GM23338 (cell line): ENCODE measurements around the gene C1orf21. TPM values are rescaled to one million over a fixed set of nuclear protein-coding genes. Genes with fewer than 3 reads are reported as not detected.

ENCODE experiments used
- ATAC-seq: fragments of 200-7000 bp; cut with Tn5 transposase; 3 replicates; pipeline ENCODE4 v1.9.1; 2020
- DNase-seq: peaks from one replicate; pipeline ENCODE4 v3.0.0-alpha.2; 2015; ENCODE audit warnings: low spot score
- H2AFZ ChIP-seq: fragments of 200-600 bp; sonication (generic); 2 replicates; pipeline ENCODE4 v1.8.0; 2016; ENCODE audit warnings: antibody characterized with exemption, mild to moderate bottlenecking, moderate library complexity
- H3F3A ChIP-seq: fragments of 200-600 bp; sonication (generic); replicated peaks from 2 replicates; pipeline ENCODE4 v1.8.0; 2017; ENCODE audit warnings: antibody characterized with exemption, mixed run types, low read depth
- H3K27ac ChIP-seq: fragments of 200-600 bp; sonication (generic); 2 replicates; pipeline ENCODE4 v1.6.1; 2016; ENCODE audit warnings: low read depth
- H3K27me3 ChIP-seq: fragments of 200-600 bp; sonication (generic); 2 replicates; pipeline ENCODE4 v1.8.0; 2016; ENCODE audit warnings: mild to moderate bottlenecking, mixed run types, moderate library complexity; ENCODE audit not compliant: insufficient read depth
- H3K36me3 ChIP-seq: fragments of 200-600 bp; sonication (generic); 2 replicates; pipeline ENCODE4 v1.8.0; 2016; ENCODE audit warnings: mild to moderate bottlenecking; ENCODE audit not compliant: insufficient read depth
- H3K4me1 ChIP-seq: fragments of 200-600 bp; sonication (generic); 2 replicates; pipeline ENCODE4 v1.8.0; 2016; ENCODE audit warnings: mild to moderate bottlenecking, moderate library complexity; ENCODE audit not compliant: insufficient read depth
- H3K4me2 ChIP-seq: fragments of 200-600 bp; sonication (generic); 2 replicates; pipeline ENCODE4 v1.7.1; 2017; ENCODE audit warnings: mixed run types
- H3K4me3 ChIP-seq: fragments of 200-600 bp; sonication (generic); 2 replicates; pipeline ENCODE4 v1.6.1; 2016; ENCODE audit warnings: mixed run types
- H3K79me2 ChIP-seq: fragments of 200-600 bp; sonication (generic); replicated peaks from 2 replicates; pipeline ENCODE4 v1.8.0; 2017; ENCODE audit warnings: mild to moderate bottlenecking; ENCODE audit not compliant: insufficient read depth
- H3K9me2 ChIP-seq: fragments of 200-600 bp; sonication (generic); 2 replicates; pipeline ENCODE4 v1.8.0; 2017; ENCODE audit not compliant: insufficient read depth
- H4K20me1 ChIP-seq: fragments of 200-600 bp; sonication (generic); replicated peaks from 2 replicates; pipeline ENCODE4 v1.8.0; 2017; ENCODE audit warnings: mild to moderate bottlenecking; ENCODE audit not compliant: insufficient read depth
- H3K27ac Mint-ChIP-seq: 2 replicates; pipeline ENCODE4 v1.8.0; 2020; ENCODE audit warnings: inconsistent platforms, mild to moderate bottlenecking, moderate library complexity, mixed read lengths
- H3K27me3 Mint-ChIP-seq: 3 replicates; pipeline ENCODE4 v1.8.0; 2022; ENCODE audit warnings: low read depth, mild to moderate bottlenecking, moderate library complexity, mixed read lengths, inconsistent platforms; ENCODE audit not compliant: insufficient read depth, poor library complexity
- H3K36me3 Mint-ChIP-seq: 3 replicates; pipeline ENCODE4 v1.8.0; 2021; ENCODE audit warnings: low read depth, mild to moderate bottlenecking, inconsistent platforms, moderate library complexity, mixed read lengths
- H3K4me1 Mint-ChIP-seq: 3 replicates; pipeline ENCODE4 v1.8.0; 2020; ENCODE audit warnings: mild to moderate bottlenecking, inconsistent platforms, mixed read lengths
- H3K4me3 Mint-ChIP-seq: 3 replicates; pipeline ENCODE4 v1.8.0; 2021; ENCODE audit warnings: moderate library complexity, mild to moderate bottlenecking, inconsistent platforms, mixed read lengths
- H3K9me3 Mint-ChIP-seq: 3 replicates; pipeline ENCODE4 v1.8.0; 2020; ENCODE audit warnings: moderate library complexity, mild to moderate bottlenecking, inconsistent platforms, mixed read lengths
- CREB1 ChIP-seq: fragments of 250-450 bp; sonication (Bioruptor Pico); IDR thresholded peaks from 2 replicates; pipeline ENCODE4 v1.5.0; 2020; ENCODE audit warnings: low read depth, mild to moderate bottlenecking, moderate library complexity
- EZH2 ChIP-seq: fragments of 200-600 bp; sonication (generic); IDR thresholded peaks from one replicate; pipeline ENCODE4 v1.8.0; 2017; ENCODE audit warnings: antibody characterized with exemption, mild to moderate bottlenecking, low read depth; ENCODE audit not compliant: unreplicated experiment
- EZH2phosphoT487 ChIP-seq: fragments of 200-600 bp; sonication (generic); IDR thresholded peaks from one replicate; pipeline ENCODE4 v1.8.1; 2018; ENCODE audit warnings: antibody characterized with exemption; ENCODE audit not compliant: unreplicated experiment
- JUNB ChIP-seq: IDR thresholded peaks from one replicate; pipeline ENCODE4 v1.6.1; 2016; ENCODE audit warnings: antibody characterized with exemption; ENCODE audit not compliant: unreplicated experiment
- NANOG ChIP-seq: IDR thresholded peaks from 2 replicates; pipeline ENCODE4 v1.6.1; 2016; ENCODE audit warnings: antibody characterized with exemption, borderline replicate concordance
- POLR2AphosphoS5 ChIP-seq: IDR thresholded peaks from 2 replicates; pipeline ENCODE4 v1.6.1; 2016; ENCODE audit warnings: antibody characterized with exemption, low read depth
- STAT1 ChIP-seq: IDR thresholded peaks from one replicate; pipeline ENCODE4 v1.6.1; 2016; ENCODE audit warnings: antibody characterized with exemption; ENCODE audit not compliant: unreplicated experiment
- ZNF114 ChIP-seq: fragments of 250-450 bp; sonication (Bioruptor Pico); IDR thresholded peaks from 2 replicates; pipeline ENCODE4 v1.5.0; 2020; ENCODE audit warnings: mild to moderate bottlenecking, moderate library complexity
- ZNF331 ChIP-seq: fragments of 250-450 bp; sonication (Bioruptor Pico); IDR thresholded peaks from 2 replicates; pipeline ENCODE4 v1.5.0; 2020; ENCODE audit warnings: low read depth, mild to moderate bottlenecking, moderate library complexity
- polyA plus RNA-seq: library from polyadenylated mRNA; unstranded; fragments of >200 nt; fragmentation: Nextera tagmentation; extraction: Ambion mirVana; gene quantifications from 2 replicates; pipeline ENCODE4 v1.2.1, GENCODE V29; 2016
- total RNA-seq: library from RNA; depleted of rRNA; stranded (reverse); fragments of >200 nt; shearing (Covaris generic); gene quantifications from 2 replicates; pipeline ENCODE4 v1.2.3, GENCODE V29; 2014
- TF ChIP-seq, protein P1 (sequence below): IDR thresholded peaks from 2 replicates; pipeline ENCODE4 v1.6.1; 2016; ENCODE audit warnings: antibody characterized with exemption
- TF ChIP-seq, protein P2 (sequence below): IDR thresholded peaks from one replicate; pipeline ENCODE4 v1.6.1; 2018; ENCODE audit warnings: antibody characterized with exemption; ENCODE audit not compliant: unreplicated experiment
- TF ChIP-seq, protein P3 (sequence below), 2 experiments: fragments of 200-600 bp in 1 of 2; sonication (generic) in 1 of 2; conservative IDR thresholded peaks; 2 replicates each; pipeline versions ENCODE4 v1.5.1 to v1.6.1; 2016 to 2017; ENCODE audit warnings: antibody characterized with exemption in 2 of 2, low read depth in 2 of 2, mild to moderate bottlenecking in 2 of 2, moderate library complexity in 1 of 2
- TF ChIP-seq, protein P4 (sequence below): fragments of 250-450 bp; sonication (Bioruptor Pico); IDR thresholded peaks from 2 replicates; pipeline ENCODE4 v1.5.0; 2020; ENCODE audit warnings: mild to moderate bottlenecking, moderate library complexity

Gene C1orf21
- total and polyA plus RNA-seq, 2 experiments from 2014 or later = 28.0 to 40.4 TPM

DNA sequence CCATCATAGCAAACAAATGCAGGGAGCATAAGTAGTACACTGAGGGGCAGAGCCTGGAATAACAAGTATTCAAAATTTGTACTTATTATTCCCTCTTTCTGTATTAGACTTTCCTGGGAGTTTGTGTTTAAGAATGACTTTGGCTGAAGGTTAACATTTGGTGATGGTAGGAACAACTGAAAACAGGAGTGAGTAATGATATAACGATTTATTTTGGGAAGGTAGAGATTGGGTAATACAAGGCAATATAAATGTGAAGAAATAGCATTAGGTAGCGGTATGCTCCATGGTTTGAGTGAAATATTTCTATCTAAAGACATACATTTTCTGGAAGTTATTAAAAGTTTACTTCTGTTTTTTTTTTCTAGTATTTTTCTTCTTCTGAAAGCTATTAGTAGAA lies 18.5 kb upstream of the C1orf21 start:
- TF ChIP-seq, protein P1, sequence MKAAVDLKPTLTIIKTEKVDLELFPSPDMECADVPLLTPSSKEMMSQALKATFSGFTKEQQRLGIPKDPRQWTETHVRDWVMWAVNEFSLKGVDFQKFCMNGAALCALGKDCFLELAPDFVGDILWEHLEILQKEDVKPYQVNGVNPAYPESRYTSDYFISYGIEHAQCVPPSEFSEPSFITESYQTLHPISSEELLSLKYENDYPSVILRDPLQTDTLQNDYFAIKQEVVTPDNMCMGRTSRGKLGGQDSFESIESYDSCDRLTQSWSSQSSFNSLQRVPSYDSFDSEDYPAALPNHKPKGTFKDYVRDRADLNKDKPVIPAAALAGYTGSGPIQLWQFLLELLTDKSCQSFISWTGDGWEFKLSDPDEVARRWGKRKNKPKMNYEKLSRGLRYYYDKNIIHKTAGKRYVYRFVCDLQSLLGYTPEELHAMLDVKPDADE = no peak
- TF ChIP-seq JUNB = no peak
- TF ChIP-seq, protein P2, sequence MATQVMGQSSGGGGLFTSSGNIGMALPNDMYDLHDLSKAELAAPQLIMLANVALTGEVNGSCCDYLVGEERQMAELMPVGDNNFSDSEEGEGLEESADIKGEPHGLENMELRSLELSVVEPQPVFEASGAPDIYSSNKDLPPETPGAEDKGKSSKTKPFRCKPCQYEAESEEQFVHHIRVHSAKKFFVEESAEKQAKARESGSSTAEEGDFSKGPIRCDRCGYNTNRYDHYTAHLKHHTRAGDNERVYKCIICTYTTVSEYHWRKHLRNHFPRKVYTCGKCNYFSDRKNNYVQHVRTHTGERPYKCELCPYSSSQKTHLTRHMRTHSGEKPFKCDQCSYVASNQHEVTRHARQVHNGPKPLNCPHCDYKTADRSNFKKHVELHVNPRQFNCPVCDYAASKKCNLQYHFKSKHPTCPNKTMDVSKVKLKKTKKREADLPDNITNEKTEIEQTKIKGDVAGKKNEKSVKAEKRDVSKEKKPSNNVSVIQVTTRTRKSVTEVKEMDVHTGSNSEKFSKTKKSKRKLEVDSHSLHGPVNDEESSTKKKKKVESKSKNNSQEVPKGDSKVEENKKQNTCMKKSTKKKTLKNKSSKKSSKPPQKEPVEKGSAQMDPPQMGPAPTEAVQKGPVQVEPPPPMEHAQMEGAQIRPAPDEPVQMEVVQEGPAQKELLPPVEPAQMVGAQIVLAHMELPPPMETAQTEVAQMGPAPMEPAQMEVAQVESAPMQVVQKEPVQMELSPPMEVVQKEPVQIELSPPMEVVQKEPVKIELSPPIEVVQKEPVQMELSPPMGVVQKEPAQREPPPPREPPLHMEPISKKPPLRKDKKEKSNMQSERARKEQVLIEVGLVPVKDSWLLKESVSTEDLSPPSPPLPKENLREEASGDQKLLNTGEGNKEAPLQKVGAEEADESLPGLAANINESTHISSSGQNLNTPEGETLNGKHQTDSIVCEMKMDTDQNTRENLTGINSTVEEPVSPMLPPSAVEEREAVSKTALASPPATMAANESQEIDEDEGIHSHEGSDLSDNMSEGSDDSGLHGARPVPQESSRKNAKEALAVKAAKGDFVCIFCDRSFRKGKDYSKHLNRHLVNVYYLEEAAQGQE = no peak
- no peak for TF ChIP-seq CREB1 (CRISPR knock-in tag)
- no peak for TF ChIP-seq ZNF114
- TF ChIP-seq ZNF331 (CRISPR knock-in tag) = no peak
- TF ChIP-seq, protein P3, sequence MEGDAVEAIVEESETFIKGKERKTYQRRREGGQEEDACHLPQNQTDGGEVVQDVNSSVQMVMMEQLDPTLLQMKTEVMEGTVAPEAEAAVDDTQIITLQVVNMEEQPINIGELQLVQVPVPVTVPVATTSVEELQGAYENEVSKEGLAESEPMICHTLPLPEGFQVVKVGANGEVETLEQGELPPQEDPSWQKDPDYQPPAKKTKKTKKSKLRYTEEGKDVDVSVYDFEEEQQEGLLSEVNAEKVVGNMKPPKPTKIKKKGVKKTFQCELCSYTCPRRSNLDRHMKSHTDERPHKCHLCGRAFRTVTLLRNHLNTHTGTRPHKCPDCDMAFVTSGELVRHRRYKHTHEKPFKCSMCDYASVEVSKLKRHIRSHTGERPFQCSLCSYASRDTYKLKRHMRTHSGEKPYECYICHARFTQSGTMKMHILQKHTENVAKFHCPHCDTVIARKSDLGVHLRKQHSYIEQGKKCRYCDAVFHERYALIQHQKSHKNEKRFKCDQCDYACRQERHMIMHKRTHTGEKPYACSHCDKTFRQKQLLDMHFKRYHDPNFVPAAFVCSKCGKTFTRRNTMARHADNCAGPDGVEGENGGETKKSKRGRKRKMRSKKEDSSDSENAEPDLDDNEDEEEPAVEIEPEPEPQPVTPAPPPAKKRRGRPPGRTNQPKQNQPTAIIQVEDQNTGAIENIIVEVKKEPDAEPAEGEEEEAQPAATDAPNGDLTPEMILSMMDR (conservative IDR thresholded peaks at IDR 0.05; ENCODE audit: low read depth in 2 of 2) = no peak
- no peak for TF ChIP-seq NANOG
- TF ChIP-seq EZH2phosphoT487 = no peak
- no peak for TF ChIP-seq POLR2AphosphoS5
- no peak for TF ChIP-seq EZH2
- TF ChIP-seq STAT1 = no peak
- TF ChIP-seq, protein P4, sequence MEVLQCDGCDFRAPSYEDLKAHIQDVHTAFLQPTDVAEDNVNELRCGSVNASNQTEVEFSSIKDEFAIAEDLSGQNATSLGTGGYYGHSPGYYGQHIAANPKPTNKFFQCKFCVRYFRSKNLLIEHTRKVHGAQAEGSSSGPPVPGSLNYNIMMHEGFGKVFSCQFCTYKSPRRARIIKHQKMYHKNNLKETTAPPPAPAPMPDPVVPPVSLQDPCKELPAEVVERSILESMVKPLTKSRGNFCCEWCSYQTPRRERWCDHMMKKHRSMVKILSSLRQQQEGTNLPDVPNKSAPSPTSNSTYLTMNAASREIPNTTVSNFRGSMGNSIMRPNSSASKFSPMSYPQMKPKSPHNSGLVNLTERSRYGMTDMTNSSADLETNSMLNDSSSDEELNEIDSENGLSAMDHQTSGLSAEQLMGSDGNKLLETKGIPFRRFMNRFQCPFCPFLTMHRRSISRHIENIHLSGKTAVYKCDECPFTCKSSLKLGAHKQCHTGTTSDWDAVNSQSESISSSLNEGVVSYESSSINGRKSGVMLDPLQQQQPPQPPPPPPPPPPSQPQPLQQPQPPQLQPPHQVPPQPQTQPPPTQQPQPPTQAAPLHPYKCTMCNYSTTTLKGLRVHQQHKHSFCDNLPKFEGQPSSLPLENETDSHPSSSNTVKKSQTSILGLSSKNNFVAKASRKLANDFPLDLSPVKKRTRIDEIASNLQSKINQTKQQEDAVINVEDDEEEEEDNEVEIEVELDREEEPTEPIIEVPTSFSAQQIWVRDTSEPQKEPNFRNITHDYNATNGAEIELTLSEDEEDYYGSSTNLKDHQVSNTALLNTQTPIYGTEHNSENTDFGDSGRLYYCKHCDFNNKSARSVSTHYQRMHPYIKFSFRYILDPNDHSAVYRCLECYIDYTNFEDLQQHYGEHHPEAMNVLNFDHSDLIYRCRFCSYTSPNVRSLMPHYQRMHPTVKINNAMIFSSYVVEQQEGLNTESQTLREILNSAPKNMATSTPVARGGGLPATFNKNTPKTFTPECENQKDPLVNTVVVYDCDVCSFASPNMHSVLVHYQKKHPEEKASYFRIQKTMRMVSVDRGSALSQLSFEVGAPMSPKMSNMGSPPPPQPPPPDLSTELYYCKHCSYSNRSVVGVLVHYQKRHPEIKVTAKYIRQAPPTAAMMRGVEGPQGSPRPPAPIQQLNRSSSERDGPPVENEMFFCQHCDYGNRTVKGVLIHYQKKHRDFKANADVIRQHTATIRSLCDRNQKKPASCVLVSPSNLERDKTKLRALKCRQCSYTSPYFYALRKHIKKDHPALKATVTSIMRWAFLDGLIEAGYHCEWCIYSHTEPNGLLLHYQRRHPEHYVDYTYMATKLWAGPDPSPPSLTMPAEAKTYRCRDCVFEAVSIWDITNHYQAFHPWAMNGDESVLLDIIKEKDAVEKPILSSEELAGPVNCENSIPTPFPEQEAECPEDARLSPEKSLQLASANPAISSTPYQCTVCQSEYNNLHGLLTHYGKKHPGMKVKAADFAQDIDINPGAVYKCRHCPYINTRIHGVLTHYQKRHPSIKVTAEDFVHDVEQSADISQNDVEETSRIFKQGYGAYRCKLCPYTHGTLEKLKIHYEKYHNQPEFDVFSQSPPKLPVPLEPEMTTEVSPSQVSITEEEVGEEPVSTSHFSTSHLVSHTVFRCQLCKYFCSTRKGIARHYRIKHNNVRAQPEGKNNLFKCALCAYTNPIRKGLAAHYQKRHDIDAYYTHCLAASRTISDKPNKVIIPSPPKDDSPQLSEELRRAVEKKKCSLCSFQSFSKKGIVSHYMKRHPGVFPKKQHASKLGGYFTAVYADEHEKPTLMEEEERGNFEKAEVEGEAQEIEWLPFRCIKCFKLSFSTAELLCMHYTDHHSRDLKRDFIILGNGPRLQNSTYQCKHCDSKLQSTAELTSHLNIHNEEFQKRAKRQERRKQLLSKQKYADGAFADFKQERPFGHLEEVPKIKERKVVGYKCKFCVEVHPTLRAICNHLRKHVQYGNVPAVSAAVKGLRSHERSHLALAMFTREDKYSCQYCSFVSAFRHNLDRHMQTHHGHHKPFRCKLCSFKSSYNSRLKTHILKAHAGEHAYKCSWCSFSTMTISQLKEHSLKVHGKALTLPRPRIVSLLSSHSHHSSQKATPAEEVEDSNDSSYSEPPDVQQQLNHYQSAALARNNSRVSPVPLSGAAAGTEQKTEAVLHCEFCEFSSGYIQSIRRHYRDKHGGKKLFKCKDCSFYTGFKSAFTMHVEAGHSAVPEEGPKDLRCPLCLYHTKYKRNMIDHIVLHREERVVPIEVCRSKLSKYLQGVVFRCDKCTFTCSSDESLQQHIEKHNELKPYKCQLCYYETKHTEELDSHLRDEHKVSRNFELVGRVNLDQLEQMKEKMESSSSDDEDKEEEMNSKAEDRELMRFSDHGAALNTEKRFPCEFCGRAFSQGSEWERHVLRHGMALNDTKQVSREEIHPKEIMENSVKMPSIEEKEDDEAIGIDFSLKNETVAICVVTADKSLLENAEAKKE (CRISPR knock-in tag) = no peak

More for the DNA sequence above, 18.5 kb upstream of the C1orf21 start:
- H2AFZ ChIP-seq = no peak overlapping the region
- H3K79me2 ChIP-seq = no peaks in the 10 kb centered on the region
- no peak overlapping the region for H3K4me3 ChIP-seq
- no peak overlapping the region for H3K27ac ChIP-seq
- Mint-ChIP-seq H3K9me3 (no peaks in the 10 kb centered on the region), H3K4me1 (no peaks in the 10 kb centered on the region; the same call in 2 of the 3 replicates), H3K27ac (no peak overlapping the region), H3K27me3 (no peaks in the 10 kb centered on the region), H3K4me3 (no peak overlapping the region), H3K36me3 (no peaks in the 10 kb centered on the region)
- H3K4me2 ChIP-seq = no peak overlapping the region
- no peaks in the 10 kb centered on the region for H3F3A ChIP-seq
- DNase-seq = no peak
- 0 out of 2 replicates have a peak, but pooled peaks cover 5% of the 10 kb centered on the region for H3K4me1 ChIP-seq
- no peaks in the 10 kb centered on the region for H3K36me3 ChIP-seq
- ATAC-seq = no peak
- H3K27me3 ChIP-seq = no peaks in the 10 kb centered on the region
- H4K20me1 ChIP-seq = no peaks in the 10 kb centered on the region
- no peaks in the 10 kb centered on the region for H3K9me2 ChIP-seq
